ENCODE data around the gene MKRN2OS.

DNA sequence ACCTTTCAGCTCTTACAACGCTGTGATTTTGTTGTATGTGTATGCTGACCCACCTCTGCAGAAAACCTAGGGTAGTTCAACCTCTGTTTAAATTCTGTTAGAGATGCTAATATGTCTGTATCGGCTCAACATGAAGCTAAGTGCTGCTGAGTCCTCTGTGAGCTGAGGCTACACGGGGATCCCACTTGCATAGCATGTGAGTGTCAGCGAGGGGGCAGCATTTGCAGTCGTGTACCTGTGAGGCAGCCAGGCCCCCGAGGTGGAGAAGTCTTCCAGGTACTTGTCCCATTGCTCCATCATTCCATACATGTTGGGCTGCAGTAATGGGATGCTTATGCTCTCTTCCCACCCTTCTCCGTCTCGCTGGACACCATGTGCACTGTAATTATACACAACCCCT, 3.7 kb downstream of the MKRN2OS start:
- TF ChIP-seq, protein P1, sequence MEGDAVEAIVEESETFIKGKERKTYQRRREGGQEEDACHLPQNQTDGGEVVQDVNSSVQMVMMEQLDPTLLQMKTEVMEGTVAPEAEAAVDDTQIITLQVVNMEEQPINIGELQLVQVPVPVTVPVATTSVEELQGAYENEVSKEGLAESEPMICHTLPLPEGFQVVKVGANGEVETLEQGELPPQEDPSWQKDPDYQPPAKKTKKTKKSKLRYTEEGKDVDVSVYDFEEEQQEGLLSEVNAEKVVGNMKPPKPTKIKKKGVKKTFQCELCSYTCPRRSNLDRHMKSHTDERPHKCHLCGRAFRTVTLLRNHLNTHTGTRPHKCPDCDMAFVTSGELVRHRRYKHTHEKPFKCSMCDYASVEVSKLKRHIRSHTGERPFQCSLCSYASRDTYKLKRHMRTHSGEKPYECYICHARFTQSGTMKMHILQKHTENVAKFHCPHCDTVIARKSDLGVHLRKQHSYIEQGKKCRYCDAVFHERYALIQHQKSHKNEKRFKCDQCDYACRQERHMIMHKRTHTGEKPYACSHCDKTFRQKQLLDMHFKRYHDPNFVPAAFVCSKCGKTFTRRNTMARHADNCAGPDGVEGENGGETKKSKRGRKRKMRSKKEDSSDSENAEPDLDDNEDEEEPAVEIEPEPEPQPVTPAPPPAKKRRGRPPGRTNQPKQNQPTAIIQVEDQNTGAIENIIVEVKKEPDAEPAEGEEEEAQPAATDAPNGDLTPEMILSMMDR (IDR thresholded peaks at IDR 0.05) = peak in 3 of 4 experiments; percentile 7 to 12 (median 7)
- no peak for TF ChIP-seq POLR2A (IDR thresholded peaks at IDR 0.05)
